LNCAP (cell line): Measurements from ENCODE around the gene TRIM28.

Source experiments
- CTCF ChIP-seq: fragments of 450-650 bp; IDR thresholded peaks from 2 replicates; pipeline ENCODE4 v1.5.1; 2017; ENCODE audit warnings: mild to moderate bottlenecking

TRIM28 gene

GRCh38 chr19:58563823-58564222 is 20.0 kb downstream of the TRIM28 start:
- no peak for TF ChIP-seq CTCF

GRCh38 chr19:58566989-58567388 is 23.1 kb downstream of the TRIM28 start:
- TF ChIP-seq CTCF = no peak

GRCh38 chr19:58568453-58569130 is 24.7 kb downstream of the TRIM28 start:
- no peak for TF ChIP-seq CTCF

GRCh38 chr19:58569191-58569942 is 25.5 kb downstream of the TRIM28 start:
- TF ChIP-seq CTCF = no peak

GRCh38 chr19:58569943-58570670 is 26.2 kb downstream of the TRIM28 start:
- TF ChIP-seq CTCF = no peak

GRCh38 chr19:58570770-58571574 is 27.1 kb downstream of the TRIM28 start:
- no peak for TF ChIP-seq CTCF

GRCh38 chr19:58571575-58571947 is 27.7 kb downstream of the TRIM28 start:
- TF ChIP-seq CTCF = no peak
